ENCODE data around the gene ATP6V1F.

ATP6V1F gene

DNA sequence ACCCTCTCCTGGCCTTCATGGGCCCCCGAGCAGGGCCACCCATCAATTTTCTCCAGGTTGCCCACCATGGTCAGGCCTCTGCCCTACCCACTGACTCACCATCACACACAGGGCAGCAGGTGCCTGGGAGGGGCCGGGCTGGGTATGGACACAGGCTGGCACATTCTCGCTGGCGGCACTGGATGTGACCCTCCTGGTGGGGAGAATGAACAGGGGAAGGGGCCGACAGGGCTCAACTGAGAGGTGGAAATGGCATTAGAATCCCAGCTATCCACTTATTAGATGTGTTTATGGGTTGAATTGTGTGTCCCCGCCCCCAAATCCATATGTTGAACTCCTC is 31.4 kb downstream of the ATP6V1F start:
- Histone ChIP-seq H3K36me3 (replicated peaks; ENCODE audit: low read depth, low read length) (no peaks in the 10 kb centered on the region), H3K4me2 (ENCODE audit: low read length) (no peak overlapping the region), H3K27me3 (ENCODE audit: low read depth, low read length) (no peaks in the 10 kb centered on the region), H3K4me1 (ENCODE audit: low read length) (no peaks in the 10 kb centered on the region), H4K20me1 (ENCODE audit: insufficient read depth, low read length) (no peaks in the 10 kb centered on the region), H3K4me3 (ENCODE audit: low read length) (no peak overlapping the region), H2AFZ (ENCODE audit: low read depth, low read length) (no peak overlapping the region), H3K27ac (ENCODE audit: low read length) (no peak overlapping the region), H3K79me2 (ENCODE audit: low read length) (no peaks in the 10 kb centered on the region), H3K9ac (ENCODE audit: low read length) (no peak overlapping the region), H3K9me3 (ENCODE audit: insufficient read depth, low read length) (peaks cover under 1% of the 10 kb centered on the region; the same call in 1 of the 2 replicates)
- no peak for TF ChIP-seq EZH2phosphoT487 (IDR thresholded peaks at IDR 0.05; ENCODE audit: low read depth)
- TF ChIP-seq, protein P1, sequence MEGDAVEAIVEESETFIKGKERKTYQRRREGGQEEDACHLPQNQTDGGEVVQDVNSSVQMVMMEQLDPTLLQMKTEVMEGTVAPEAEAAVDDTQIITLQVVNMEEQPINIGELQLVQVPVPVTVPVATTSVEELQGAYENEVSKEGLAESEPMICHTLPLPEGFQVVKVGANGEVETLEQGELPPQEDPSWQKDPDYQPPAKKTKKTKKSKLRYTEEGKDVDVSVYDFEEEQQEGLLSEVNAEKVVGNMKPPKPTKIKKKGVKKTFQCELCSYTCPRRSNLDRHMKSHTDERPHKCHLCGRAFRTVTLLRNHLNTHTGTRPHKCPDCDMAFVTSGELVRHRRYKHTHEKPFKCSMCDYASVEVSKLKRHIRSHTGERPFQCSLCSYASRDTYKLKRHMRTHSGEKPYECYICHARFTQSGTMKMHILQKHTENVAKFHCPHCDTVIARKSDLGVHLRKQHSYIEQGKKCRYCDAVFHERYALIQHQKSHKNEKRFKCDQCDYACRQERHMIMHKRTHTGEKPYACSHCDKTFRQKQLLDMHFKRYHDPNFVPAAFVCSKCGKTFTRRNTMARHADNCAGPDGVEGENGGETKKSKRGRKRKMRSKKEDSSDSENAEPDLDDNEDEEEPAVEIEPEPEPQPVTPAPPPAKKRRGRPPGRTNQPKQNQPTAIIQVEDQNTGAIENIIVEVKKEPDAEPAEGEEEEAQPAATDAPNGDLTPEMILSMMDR (IDR thresholded peaks at IDR 0.05; ENCODE audit: low read depth, low read length): no peak

DNA sequence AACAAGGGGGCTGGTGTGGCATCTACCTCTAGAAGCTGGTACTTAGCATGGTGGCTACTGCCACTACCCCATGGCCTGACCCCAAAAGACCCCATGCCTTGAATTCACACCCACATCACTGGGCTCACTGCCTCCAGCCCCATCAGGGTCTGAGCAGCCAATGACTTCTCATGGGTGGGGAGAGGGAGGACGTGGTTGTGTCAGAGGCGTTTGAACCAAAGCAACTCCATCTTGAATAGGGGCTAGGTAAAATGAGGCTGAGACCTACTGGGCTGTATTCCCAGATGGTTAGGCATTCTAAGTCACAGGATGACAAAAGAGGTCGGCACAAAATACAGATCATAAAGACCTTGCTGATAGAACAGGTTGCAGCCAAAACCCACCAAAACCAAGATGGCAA is 32.7 kb downstream of the ATP6V1F start:
- H3K36me3 ChIP-seq (replicated peaks; ENCODE audit: low read depth, low read length): no peaks in the 10 kb centered on the region
- H4K20me1 ChIP-seq (ENCODE audit: insufficient read depth, low read length): no peaks in the 10 kb centered on the region
- H3K4me3 ChIP-seq (ENCODE audit: low read length): no peak overlapping the region
- H3K4me1 ChIP-seq (ENCODE audit: low read length): no peaks in the 10 kb centered on the region
- no peak overlapping the region for H3K27ac ChIP-seq (ENCODE audit: low read length)
- no peak overlapping the region for H2AFZ ChIP-seq (ENCODE audit: low read depth, low read length)
- no peak overlapping the region for H3K4me2 ChIP-seq (ENCODE audit: low read length)
- TF ChIP-seq, protein P1 (IDR thresholded peaks at IDR 0.05; ENCODE audit: low read depth, low read length): no peak
- no peak for TF ChIP-seq EZH2phosphoT487 (IDR thresholded peaks at IDR 0.05; ENCODE audit: low read depth)
- H3K27me3 ChIP-seq (ENCODE audit: low read depth, low read length): no peaks in the 10 kb centered on the region
- H3K9ac ChIP-seq (ENCODE audit: low read length): no peak overlapping the region
- no peaks in the 10 kb centered on the region for H3K79me2 ChIP-seq (ENCODE audit: low read length)
- H3K9me3 ChIP-seq (ENCODE audit: insufficient read depth, low read length): peaks cover 9% of the 10 kb centered on the region; the same call in 1 of the 2 replicates

GRCh38 chr7:128899392-128899791 is 36.7 kb downstream of the ATP6V1F start:
- H3K4me2 ChIP-seq (ENCODE audit: low read length): no peak overlapping the region
- no peaks in the 10 kb centered on the region for H4K20me1 ChIP-seq (ENCODE audit: insufficient read depth, low read length)
- TF ChIP-seq, protein P1 (IDR thresholded peaks at IDR 0.05; ENCODE audit: low read depth, low read length): no peak
- no peak for TF ChIP-seq EZH2phosphoT487 (IDR thresholded peaks at IDR 0.05; ENCODE audit: low read depth)
- no peak overlapping the region for H3K27ac ChIP-seq (ENCODE audit: low read length)
- H3K79me2 ChIP-seq (ENCODE audit: low read length): no peaks in the 10 kb centered on the region
- no peak overlapping the region for H3K4me3 ChIP-seq (ENCODE audit: low read length)
- H3K9me3 ChIP-seq (ENCODE audit: insufficient read depth, low read length): peaks cover 9% of the 10 kb centered on the region; the same call in 1 of the 2 replicates
- no peaks in the 10 kb centered on the region for H3K36me3 ChIP-seq (replicated peaks; ENCODE audit: low read depth, low read length)
- no peak overlapping the region for H2AFZ ChIP-seq (ENCODE audit: low read depth, low read length)
- H3K4me1 ChIP-seq (ENCODE audit: low read length): peaks cover 6% of the 10 kb centered on the region
- no peak overlapping the region for H3K9ac ChIP-seq (ENCODE audit: low read length)
- H3K27me3 ChIP-seq (ENCODE audit: low read depth, low read length): no peaks in the 10 kb centered on the region

DNA sequence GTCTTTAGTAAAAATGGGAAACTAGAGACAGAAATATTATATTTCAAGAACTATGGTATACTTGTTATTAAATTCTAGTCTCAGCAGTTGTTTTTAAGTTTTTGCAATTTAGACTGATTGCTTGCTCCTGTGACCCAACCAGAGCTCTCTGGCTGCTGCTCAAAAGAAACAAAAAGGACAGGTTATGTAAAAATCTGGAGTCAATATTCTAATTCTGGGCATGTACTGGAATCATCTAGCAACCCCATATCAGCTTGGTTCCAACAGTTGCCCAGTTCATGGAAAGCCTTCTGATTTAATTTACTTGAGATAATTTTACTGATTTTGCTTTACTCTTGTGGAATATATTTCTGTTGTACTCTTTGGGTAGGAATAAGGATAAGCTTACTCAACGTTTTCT is 37.6 kb downstream of the ATP6V1F start:
- Histone ChIP-seq H3K4me1 (ENCODE audit: low read length) (peaks cover 14% of the 10 kb centered on the region), H3K9ac (ENCODE audit: low read length) (no peak overlapping the region), H3K36me3 (replicated peaks; ENCODE audit: low read depth, low read length) (no peaks in the 10 kb centered on the region), H4K20me1 (ENCODE audit: insufficient read depth, low read length) (no peaks in the 10 kb centered on the region), H2AFZ (ENCODE audit: low read depth, low read length) (no peak overlapping the region), H3K4me2 (ENCODE audit: low read length) (no peak overlapping the region), H3K27ac (ENCODE audit: low read length) (no peak overlapping the region), H3K27me3 (ENCODE audit: low read depth, low read length) (no peaks in the 10 kb centered on the region), H3K4me3 (ENCODE audit: low read length) (no peak overlapping the region), H3K9me3 (ENCODE audit: insufficient read depth, low read length) (peaks cover 9% of the 10 kb centered on the region; the same call in 1 of the 2 replicates), H3K79me2 (ENCODE audit: low read length) (no peaks in the 10 kb centered on the region)
- TF ChIP-seq, protein P1 (IDR thresholded peaks at IDR 0.05; ENCODE audit: low read depth, low read length): no peak
- TF ChIP-seq EZH2phosphoT487 (IDR thresholded peaks at IDR 0.05; ENCODE audit: low read depth): no peak
